Measurements from ENCODE around the gene FAM241A. TPM values are rescaled to one million over a fixed set of nuclear protein-coding genes. Genes with fewer than 3 reads are reported as not detected.

FAM241A gene
- total and polyA plus RNA-seq, 2 of the 13 experiments (the other 11 are each of a cell fraction or from before 2014, with no cell fraction given), result 0.61 to 0.69 TPM

- no peak for TF ChIP-seq TRAFD1 (CRISPR knock-in tag; IDR thresholded peaks at IDR 0.05; ENCODE audit: borderline replicate concordance)
- TF ChIP-seq KDM4B (CRISPR knock-in tag; IDR thresholded peaks at IDR 0.05), result no peak
- TF ChIP-seq BHLHE40 (IDR thresholded peaks at IDR 0.05; ENCODE audit: low read length), result no peak
- peak; percentile 51 for TF ChIP-seq ZNF687 (CRISPR knock-in tag; IDR thresholded peaks at IDR 0.05)
- TF ChIP-seq TFAP4 (IDR thresholded peaks at IDR 0.05; ENCODE audit: borderline replicate concordance, low read depth), result no peak
- no peak for TF ChIP-seq ZKSCAN8 (CRISPR knock-in tag; IDR thresholded peaks at IDR 0.05; ENCODE audit: borderline replicate concordance)
- TF ChIP-seq ZNF232 (CRISPR knock-in tag; IDR thresholded peaks at IDR 0.05; ENCODE audit: borderline replicate concordance), result peak; percentile 54; the same call in 1 of the 2 replicates
- TF ChIP-seq TMF1 (CRISPR knock-in tag; IDR thresholded peaks at IDR 0.05; ENCODE audit: low read depth), result 0 out of 2 replicates have a peak, but pooled peaks have one; percentile 45
- no peak for TF ChIP-seq ZNF780A (CRISPR knock-in tag; IDR thresholded peaks at IDR 0.05)
- no peak for TF ChIP-seq HNRNPH1 (optimal IDR thresholded peaks at IDR 0.05; ENCODE audit: low read depth, low read length)
- TF ChIP-seq ZNF382 (CRISPR knock-in tag; IDR thresholded peaks at IDR 0.05; ENCODE audit: borderline replicate concordance), result no peak
- TF ChIP-seq USF2 (IDR thresholded peaks at IDR 0.05; ENCODE audit: low read depth, low read length), result no peak
- no peak for TF ChIP-seq USF2 (CRISPR knock-in tag; IDR thresholded peaks at IDR 0.05; ENCODE audit: borderline replicate concordance)
- 0 out of 2 replicates have a peak, but pooled peaks have one; percentile 18 for TF ChIP-seq MXD1 (CRISPR knock-in tag; IDR thresholded peaks at IDR 0.05)
- 0 out of 2 replicates have a peak, but pooled peaks have one; percentile 54 for TF ChIP-seq ZNF230 (CRISPR knock-in tag; IDR thresholded peaks at IDR 0.05)
- no peak for TF ChIP-seq RFXAP (CRISPR knock-in tag; IDR thresholded peaks at IDR 0.05; ENCODE audit: borderline replicate concordance)
- peak; percentile 6; the same call in 1 of the 2 replicates for TF ChIP-seq MAX (IDR thresholded peaks at IDR 0.05)
- TF ChIP-seq ZNF660 (CRISPR knock-in tag; IDR thresholded peaks at IDR 0.05; ENCODE audit: borderline replicate concordance, low read depth), result no peak
- no peak for TF ChIP-seq KDM5B (CRISPR knock-in tag; IDR thresholded peaks at IDR 0.05; ENCODE audit: borderline replicate concordance)
Measured at GRCh38 chr4:112145790-112146501, 692 bp downstream of the FAM241A start (continued).

All from HepG2 (cell line).